ENCODE measurements around the gene TENT5C. TPM values are rescaled to one million over a fixed set of nuclear protein-coding genes. Genes with fewer than 3 reads are reported as not detected.
"Not testable (repeated sequence)": the region's sequence is repeated elsewhere in the genome, so short reads cannot be mapped to it uniquely, and the experiment has no call there.

The TENT5C gene
- total RNA-seq (10 to 100 TPM in 3 of 4 donors, 1 to 10 TPM in 1; 3.1 to 31.4 (median 15.9) TPM), polyA plus RNA-seq (1 to 10 TPM; 1.5 to 9.7 (median 2.7) TPM)
- long read RNA-seq, donor 1, full-length matches to known transcripts: 10 of 14 reads
- long read RNA-seq, donor 1, partial matches to known transcripts: 0 of 14 reads
- long read RNA-seq, donor 1, other reads (novel, unspliced or antisense): 4 of 14 reads
- long read RNA-seq, donor 2, full-length matches to known transcripts: 14 of 19 reads
- long read RNA-seq, donor 2, partial matches to known transcripts: 0 of 19 reads
- long read RNA-seq, donor 2, other reads (novel, unspliced or antisense): 5 of 19 reads

DNA sequence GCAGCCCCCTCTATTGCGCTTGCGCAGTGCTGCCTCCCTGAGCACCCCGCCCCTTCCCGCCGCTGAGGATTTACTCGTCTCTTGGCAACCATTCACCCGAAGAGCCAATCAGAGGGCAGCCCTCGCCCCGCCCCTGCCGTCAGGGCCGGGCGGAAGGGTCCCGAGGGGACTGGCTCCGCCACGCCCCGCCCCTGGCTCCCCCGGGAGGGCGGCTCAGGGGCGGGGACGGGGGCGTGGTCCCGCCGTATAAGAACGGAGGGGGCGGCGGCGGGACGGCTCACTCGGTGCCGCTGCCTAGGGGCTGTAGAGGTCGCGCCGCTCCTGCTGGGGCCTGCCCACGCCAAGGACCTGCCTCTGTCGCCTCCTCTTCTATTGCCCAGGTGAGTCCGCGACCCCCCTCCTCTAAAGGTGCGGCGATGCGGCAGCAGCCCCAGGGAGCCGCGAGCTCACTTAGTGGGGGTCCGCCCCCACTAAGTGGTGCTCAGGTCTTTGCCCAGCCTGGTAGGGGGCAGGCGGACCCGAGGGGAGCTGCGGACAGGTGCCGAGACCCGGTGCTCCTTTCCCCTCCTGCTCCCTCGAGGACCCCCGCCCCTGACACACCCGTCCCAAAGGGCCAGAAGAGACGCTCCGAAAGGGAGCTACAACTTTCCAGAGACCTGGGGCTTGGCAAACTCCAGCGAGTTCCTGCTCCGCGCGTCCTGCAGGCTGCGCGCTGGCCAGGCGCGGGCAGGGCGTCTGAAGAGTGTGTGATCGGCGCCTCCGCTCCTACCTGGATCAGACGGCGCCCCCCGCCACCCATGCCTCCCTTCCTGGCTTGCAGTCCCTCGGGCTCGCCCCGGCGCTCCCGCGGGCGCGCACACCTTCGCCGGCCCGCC, at the start of gene TENT5C:
TSS of gene TENT5C (plus strand) at position 275 of the 875 bp plus-strand sequence. CDS start 16,821 bp downstream, outside the sequence.
- Histone ChIP-seq H3K27ac (peak within 1 kb of the TSS; percentile 91), H3K4me3 (peak within 1 kb of the TSS; percentile 93), H3K4me1 (peaks cover 11% of the 10 kb centered on the region), H3K36me3 (ENCODE audit: insufficient read depth in 1 of 2, low read depth in 1 of 2) (no peaks in the 10 kb centered on the region), H3K27me3 (ENCODE audit: insufficient read depth in 3 of 3, low read length in 2 of 3) (no peaks in the 10 kb centered on the region), H3K9me3 (no peaks in the 10 kb centered on the region)
- DNase-seq (peak; percentile 97 to 98), ATAC-seq (peak; percentile 94 to 98 (median 95))
- intact Hi-C loops (cut with DNase I): loop anchor here (5.0 kb wide), 5 partner anchors 41 to 239 kb away; partner anchors contain the start of gene MAN1A2 (in 1 of the 2)
- TF ChIP-seq, protein P1, sequence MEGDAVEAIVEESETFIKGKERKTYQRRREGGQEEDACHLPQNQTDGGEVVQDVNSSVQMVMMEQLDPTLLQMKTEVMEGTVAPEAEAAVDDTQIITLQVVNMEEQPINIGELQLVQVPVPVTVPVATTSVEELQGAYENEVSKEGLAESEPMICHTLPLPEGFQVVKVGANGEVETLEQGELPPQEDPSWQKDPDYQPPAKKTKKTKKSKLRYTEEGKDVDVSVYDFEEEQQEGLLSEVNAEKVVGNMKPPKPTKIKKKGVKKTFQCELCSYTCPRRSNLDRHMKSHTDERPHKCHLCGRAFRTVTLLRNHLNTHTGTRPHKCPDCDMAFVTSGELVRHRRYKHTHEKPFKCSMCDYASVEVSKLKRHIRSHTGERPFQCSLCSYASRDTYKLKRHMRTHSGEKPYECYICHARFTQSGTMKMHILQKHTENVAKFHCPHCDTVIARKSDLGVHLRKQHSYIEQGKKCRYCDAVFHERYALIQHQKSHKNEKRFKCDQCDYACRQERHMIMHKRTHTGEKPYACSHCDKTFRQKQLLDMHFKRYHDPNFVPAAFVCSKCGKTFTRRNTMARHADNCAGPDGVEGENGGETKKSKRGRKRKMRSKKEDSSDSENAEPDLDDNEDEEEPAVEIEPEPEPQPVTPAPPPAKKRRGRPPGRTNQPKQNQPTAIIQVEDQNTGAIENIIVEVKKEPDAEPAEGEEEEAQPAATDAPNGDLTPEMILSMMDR (IDR thresholded peaks at IDR 0.05): peak; percentile 7
- WGBS, 3 donors: 0 to 1% (median 0%) methylated on average over 50 to 79 of the region's 79 CpGs

DNA sequence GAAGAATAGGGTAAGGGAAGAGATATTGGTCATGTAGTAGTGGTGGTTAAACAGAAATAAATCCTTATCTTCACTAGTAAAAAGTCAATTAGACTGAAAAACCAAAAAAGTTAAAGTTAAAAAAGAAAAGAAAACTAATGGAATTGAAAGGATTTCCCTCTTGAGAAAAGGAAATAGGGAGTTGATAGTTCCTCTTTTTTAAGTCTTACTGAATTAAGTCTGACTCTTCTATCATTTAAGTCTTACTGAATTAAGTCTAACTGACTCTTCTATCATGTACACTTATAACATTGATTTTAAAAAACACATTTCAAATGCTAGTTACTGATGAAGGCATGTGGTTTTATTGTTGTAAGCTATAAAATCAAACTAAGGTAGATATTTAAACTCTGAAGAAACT, 49.5 kb upstream of the TENT5C start:
- TF ChIP-seq, protein P1 (IDR thresholded peaks at IDR 0.05): no peak
- Histone ChIP-seq H3K36me3 (ENCODE audit: insufficient read depth in 1 of 2, low read depth in 1 of 2) (no peaks in the 10 kb centered on the region), H3K9me3 (no peaks in the 10 kb centered on the region), H3K27ac (no peak overlapping the region), H3K4me3 (no peak overlapping the region), H3K27me3 (ENCODE audit: insufficient read depth in 3 of 3, low read length in 2 of 3) (no peaks in the 10 kb centered on the region), H3K4me1 (no peaks in the 10 kb centered on the region)
- ATAC-seq (no peak), DNase-seq (no peak)
- intact Hi-C loops (cut with DNase I): no loop called here

DNA sequence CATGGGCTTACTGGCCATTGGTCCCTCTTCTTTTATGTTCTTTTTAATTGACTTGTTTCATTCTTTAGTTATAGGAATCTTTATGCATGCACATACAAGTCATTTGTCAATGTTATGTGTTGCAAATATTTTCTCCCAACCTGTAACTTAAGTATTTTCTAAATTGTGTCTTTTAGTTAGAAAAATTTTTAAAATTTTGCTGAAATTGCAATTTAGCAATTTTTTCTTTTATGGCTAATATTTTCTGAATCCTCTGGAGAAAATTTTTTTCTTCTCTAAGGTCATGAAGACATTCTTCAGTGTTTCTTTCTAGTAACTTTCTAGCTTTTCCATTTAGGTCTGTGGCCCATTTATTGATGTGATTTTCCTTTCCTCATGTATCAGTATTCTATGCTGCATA, 48.9 kb upstream of the TENT5C start:
- Histone ChIP-seq H3K36me3 (ENCODE audit: insufficient read depth in 1 of 2, low read depth in 1 of 2) (no peaks in the 10 kb centered on the region), H3K27ac (no peak overlapping the region), H3K27me3 (ENCODE audit: insufficient read depth in 3 of 3, low read length in 2 of 3) (no peaks in the 10 kb centered on the region), H3K9me3 (no peaks in the 10 kb centered on the region), H3K4me1 (no peaks in the 10 kb centered on the region), H3K4me3 (no peak overlapping the region)
- intact Hi-C loops (cut with DNase I): no loop called here
- ATAC-seq (no peak), DNase-seq (no peak)
- TF ChIP-seq, protein P1 (IDR thresholded peaks at IDR 0.05): no peak

DNA sequence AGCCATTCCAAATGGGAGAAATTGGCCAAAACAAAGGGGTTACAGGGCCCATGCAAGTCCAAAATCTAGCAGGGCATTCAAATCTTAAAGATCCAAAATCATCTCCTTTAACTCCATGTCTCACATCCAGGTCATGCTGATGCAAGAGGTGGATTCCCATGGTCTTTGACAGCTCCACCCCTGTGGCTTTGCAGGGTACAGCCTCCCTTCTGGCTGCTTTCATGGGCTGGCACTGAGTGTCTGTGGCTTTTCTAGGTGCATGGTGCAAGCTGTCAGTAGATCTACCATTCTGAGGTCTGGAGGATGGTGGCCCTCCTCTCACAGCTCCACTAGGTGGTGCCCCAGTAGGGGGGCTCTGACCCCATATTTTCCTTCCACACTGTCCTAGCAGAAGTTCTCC, 47.4 kb upstream of the TENT5C start:
- H3K27me3 ChIP-seq (ENCODE audit: insufficient read depth in 3 of 3, low read length in 2 of 3); H3K36me3 ChIP-seq (ENCODE audit: insufficient read depth in 1 of 2, low read depth in 1 of 2); H3K27ac ChIP-seq; ATAC-seq; intact Hi-C loops (cut with DNase I); DNase-seq; H3K9me3 ChIP-seq; H3K4me3 ChIP-seq; H3K4me1 ChIP-seq: not testable (repeated sequence)

DNA sequence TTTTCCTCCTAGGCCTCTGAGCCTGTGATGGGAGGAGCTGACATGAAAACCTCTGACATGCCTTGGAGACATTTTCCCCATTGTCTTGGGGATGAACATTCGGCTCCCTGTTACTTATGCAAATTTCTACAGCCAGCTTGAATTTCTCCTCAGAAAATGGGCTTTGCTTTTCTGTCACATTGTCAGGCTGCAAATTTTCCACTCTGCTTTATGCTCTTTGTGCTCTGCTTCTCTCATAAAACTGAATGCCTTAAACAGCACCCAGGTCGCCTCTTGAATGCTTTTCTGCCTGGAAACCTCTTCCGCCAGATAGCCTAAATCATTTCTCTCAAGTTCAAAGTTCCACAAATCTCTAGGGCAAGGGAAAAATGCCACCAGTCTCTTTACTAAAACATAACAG, 46.7 kb upstream of the TENT5C start:
- Histone ChIP-seq H3K9me3 (no peaks in the 10 kb centered on the region), H3K36me3 (ENCODE audit: insufficient read depth in 1 of 2, low read depth in 1 of 2) (no peaks in the 10 kb centered on the region), H3K4me3 (no peak overlapping the region), H3K27ac (no peak overlapping the region), H3K27me3 (ENCODE audit: insufficient read depth in 3 of 3, low read length in 2 of 3) (no peaks in the 10 kb centered on the region), H3K4me1 (no peaks in the 10 kb centered on the region)
- no peak for DNase-seq
- 91 to 94% (median 93%) methylated on average over 3 of the region's 3 CpGs for WGBS, 3 donors
- intact Hi-C loops (cut with DNase I): no loop called here
- TF ChIP-seq, protein P1 (IDR thresholded peaks at IDR 0.05): no peak
- ATAC-seq: no peak
